HG02870 (cell line): ENCODE data around the gene TCF7L2.

Source experiments
- ATAC-seq: cut with Tn5 transposase; IDR thresholded peaks from one replicate; pipeline ENCODE4 v1.9.1; 2021; ENCODE audit warnings: mild to moderate bottlenecking, moderate library complexity; ENCODE audit not compliant: unreplicated experiment

Gene TCF7L2

DNA sequence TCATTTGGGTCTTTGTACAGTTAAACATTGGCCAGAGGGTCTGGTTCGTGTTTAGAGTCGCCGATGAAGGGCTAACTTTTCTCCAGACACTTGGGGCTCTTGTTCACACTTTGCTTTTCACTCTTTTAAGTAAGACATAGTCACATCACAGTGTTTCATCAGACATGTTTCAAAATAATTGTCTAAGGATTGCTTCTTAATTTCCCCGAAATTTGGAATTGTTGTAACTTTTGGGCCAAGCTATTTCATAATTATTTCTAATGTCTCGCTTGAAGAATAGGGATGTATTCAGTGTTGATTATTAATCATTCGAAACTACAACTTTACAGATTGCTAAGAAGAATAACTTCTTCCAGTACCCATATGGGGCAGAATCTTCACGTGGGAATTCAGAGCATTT is 92.8 kb downstream of the TCF7L2 start:
- no peak for ATAC-seq

- ATAC-seq: no peak
Observed at GRCh38 chr10:113044016-113044755, 94.1 kb downstream of the TCF7L2 start.

- ATAC-seq: no peak
Observed at GRCh38 chr10:113045147-113046055, 95.4 kb downstream of the TCF7L2 start.

- ATAC-seq: no peak
Observed at GRCh38 chr10:113047151-113047550, 97.1 kb downstream of the TCF7L2 start.

GRCh38 chr10:113047605-113047962 is 97.5 kb downstream of the TCF7L2 start:
- no peak for ATAC-seq

- ATAC-seq: no peak
Observed at GRCh38 chr10:113047963-113048781, 98.1 kb downstream of the TCF7L2 start.

DNA sequence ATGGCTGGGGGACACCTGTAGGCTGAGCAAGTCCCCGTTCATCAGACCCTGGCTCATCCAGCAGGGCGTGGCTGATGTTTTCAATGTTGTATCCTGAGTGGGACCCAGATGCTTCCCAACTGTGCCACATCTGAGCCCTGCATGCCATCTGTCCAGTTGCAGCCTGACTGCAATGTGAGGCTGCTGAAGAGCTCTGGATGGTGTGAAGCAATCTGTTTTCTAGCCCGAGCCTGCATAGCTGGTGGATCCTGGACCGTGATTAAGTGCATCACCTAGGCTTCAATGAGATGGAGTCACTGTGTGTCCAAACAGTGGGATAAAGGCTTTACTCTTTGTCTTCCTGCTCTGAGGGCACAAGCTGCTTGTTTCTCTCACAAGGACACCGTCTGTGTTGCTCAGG is 99.8 kb downstream of the TCF7L2 start:
- ATAC-seq: no peak

- ATAC-seq: no peak
Observed at GRCh38 chr10:113052076-113052830, 102.2 kb downstream of the TCF7L2 start.

- no peak for ATAC-seq
Observed at GRCh38 chr10:113053091-113053490, 103.0 kb downstream of the TCF7L2 start.

DNA sequence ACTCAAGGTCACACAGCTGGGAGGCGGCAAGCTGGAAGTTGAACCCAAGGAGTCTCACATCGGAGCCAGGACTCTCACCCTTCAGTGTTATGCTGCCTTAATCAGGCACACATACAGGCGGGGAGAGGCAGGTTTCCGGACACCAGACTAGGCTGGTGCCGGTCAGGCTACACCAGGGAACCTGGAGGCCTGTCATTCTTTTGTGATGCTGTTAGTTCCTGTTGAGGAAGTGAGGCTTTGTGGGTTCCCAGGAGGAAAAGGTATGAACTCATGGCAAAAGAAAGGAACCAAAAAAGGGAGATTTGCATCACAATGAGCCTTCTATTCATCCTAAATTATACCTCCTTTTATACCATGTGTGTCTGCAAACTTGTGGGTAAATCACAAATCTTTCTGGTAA is 103.8 kb downstream of the TCF7L2 start:
- no peak for ATAC-seq

DNA sequence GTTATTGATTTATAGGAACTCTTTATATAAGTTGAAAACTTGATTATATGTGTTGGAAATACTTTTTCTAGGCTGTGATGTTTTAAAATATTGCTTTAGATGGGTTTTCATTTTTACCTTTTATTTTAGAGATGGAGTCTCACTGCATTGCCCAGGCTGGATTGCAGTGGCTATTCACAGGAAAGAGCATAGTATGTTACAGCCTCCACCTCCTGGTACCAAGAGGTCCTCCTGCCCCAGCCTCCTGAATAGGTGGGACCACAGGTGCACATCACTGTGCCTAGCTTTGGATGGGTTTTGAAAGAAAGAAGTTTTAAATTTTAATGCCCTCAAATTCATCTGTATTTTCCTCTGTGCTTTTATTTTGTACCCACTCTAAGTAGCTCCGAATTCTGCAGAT is 105.4 kb downstream of the TCF7L2 start:
- no peak for ATAC-seq

DNA sequence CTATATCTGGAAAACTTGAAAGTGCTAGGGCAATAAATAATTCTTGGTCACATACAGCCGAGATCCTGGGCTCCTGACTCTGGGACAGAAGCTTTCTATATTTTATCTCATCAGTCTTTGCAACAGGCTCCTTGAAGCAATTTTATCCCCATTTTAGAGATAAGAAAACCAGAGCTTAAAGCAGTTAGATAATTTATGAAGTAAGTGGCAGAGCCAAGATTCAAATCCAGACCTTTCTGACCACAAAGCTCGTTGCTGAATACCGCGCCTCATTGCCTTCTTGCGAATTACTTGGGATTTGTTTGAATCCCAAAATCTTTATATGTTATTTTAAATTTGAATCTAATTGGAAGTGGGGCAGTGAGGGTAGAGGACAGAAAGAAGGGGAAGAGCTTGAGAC is 106.0 kb downstream of the TCF7L2 start:
- no peak for ATAC-seq

DNA sequence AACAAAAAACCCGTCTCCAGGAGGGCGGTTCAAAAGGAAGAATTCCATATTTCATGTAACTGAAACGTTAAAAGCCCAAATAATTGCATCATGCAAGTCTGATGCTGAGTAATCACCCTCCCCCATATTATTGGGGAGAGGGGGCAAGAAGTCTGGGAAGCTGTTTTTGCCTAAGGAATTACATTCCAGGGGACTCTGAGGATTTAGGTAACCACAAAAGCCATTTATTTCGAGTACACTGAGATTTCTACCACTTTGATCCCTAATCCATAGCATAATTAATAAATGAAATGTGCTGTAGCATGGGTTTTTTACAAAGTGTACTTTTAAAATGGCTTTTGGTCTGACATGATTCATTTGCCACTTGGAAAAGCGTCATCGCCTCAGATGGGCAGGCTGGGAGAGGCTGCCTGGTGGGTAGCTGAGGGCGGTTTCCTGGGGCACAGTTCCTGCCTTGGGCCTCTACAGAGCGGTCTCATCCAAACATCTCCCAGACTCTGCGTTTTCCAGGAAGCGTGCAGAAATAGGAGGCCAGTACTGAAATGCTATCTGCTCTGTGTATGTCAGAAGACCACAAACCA is 106.5 kb downstream of the TCF7L2 start:
- no peak for ATAC-seq

DNA sequence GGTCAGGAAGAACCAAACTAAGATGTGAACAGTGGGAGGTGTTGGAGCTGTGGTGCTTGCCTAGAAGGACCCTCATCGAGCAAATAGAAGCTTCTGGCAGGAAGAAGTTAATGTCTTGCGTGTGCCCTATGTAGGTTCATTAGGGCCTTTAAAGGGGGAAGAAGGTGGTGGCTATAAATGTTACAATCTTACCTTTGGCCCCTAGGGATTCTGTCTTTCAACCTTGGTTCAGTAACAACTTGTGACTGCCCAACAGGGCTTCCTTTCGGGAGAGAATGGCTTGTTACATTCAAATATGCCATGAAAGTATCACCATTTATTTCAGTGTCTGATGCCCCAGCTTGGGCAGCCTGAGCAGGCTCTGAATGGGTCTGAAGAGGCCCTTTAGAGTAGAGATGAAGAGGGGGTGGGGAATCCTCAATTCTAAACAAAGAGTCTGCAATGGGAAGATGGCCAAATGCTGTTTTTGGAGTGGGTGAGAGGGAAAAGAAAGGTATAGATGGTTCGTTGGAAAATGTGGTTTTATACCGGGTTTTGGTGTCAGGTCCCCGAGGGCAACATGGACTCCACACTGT is 108.0 kb downstream of the TCF7L2 start:
- no peak for ATAC-seq

GRCh38 chr10:113058523-113059370 is 108.7 kb downstream of the TCF7L2 start:
- no peak for ATAC-seq

DNA sequence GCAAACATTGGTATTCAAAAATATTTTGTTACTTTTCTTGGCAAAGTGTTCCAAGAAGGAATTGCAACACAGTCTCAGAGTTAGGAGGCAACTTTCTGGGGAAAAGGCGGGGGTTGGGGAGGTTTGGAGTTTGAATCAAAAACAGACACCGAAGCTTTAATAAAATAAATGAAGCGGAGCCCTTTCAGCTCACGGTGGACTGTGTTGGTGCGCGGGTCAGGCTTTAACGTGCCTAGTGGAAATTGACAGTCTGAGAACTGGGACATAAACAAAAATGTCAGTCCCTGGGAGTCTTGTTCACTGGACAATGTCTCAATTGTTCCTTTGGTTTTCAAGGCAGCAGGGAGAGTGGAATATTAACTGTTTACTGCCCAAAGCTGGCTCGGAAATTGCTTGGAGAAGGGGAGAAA is 109.3 kb downstream of the TCF7L2 start:
- ATAC-seq: no peak

DNA sequence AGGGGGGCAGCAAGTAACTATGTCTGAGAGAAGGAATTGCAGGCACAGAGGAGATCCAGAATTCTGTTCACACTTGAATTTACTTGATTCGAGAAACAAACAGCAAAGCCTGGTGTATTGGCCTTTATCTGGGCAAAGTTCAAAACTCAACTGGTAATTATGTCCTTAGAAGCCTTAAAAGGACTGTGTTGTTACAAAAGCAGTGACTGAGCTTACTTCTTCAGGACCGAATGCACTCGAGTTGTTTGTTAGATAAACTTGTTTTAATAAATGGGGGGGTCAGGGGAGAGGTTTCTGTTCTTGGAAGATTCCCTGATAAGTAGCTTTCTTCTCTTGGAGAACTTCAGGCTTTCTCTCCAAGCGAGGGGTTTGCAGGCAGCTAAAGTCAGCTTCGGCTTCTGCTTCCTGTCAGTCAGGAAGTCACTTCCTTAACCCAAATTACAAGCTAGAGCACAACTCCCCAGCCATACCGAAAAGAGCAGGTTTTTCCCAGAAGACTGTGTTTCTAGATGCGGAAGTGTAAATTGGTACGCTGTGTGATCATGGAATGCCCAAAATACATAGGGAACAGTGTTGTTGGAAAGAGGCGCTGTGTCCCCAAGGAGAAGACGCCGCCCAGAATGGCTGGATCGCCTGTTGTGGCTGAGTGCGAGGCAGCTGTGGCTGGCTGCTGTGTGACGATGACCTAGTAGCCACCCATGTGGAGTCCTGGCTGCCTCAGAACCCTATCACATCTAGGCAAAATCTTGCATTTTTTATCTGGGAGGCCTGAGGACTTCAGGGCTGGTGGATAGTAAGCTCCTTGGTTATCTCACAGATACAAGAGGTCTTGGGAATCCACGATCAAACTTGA is 110.4 kb downstream of the TCF7L2 start:
- ATAC-seq: no peak

DNA sequence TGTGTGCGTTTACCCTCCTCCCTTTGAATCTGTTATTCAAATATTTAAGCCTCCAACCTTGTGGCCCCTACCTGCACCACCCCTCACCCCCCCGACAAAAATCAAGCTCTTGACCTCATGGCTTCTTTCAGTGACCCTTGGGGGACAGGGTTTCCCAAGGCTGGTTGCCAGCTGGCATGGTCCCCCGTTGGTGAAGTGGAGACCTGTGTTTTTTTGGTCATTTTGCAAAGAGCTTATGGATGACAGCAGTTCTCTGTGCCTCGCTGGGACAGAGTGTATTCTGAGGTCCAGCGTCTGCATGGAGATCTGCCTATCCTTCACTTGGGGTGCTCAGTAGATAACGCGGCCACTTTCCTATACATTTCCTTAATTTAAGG is 111.0 kb downstream of the TCF7L2 start:
- no peak for ATAC-seq
